ENCODE data around the gene MOB3B.

Gene MOB3B

DNA sequence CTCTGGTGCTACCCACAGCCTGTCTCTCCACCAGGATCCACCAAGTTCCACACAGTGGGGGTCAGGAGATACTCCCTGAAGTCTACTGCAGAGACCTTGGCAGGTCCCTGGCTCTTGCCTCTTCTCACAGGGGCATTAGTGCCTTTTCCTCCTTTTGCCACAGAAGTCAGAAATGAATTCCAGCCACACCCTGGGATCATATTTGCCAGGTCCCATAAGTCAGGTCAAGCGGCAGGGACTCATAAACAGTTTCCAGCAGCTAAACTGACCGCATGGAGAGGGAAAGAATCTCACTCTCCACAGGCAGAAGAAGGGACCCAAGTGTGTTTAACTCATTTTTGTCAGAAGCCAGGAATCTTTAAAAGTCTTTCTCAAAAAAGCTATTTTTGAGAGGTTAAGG, 18.8 kb downstream of the MOB3B start:
- TF ChIP-seq CTCF (IDR thresholded peaks at IDR 0.05; ENCODE audit: low read depth, low read length, poor library complexity, severe bottlenecking): no peak
- TF ChIP-seq EZH2phosphoT487 (IDR thresholded peaks at IDR 0.05; ENCODE audit: borderline replicate concordance, low read length): no peak
- H3K4me2 ChIP-seq (ENCODE audit: low read length): no peak overlapping the region
- no peak overlapping the region for H3K4me3 ChIP-seq (ENCODE audit: low read length)
- no peaks in the 10 kb centered on the region for H4K20me1 ChIP-seq (ENCODE audit: control insufficient read depth, insufficient read depth, low read depth, low read length)
- H3K4me1 ChIP-seq (ENCODE audit: control insufficient read depth, low read length): no peaks in the 10 kb centered on the region
- peaks cover 3% of the 10 kb centered on the region; the same call in 1 of the 2 replicates for H3K27me3 ChIP-seq (ENCODE audit: control insufficient read depth, low read length)
- no peaks in the 10 kb centered on the region for H3K36me3 ChIP-seq (ENCODE audit: control insufficient read depth, low read length)
- H3K9me3 ChIP-seq (ENCODE audit: control insufficient read depth, insufficient read depth, low read length): no peaks in the 10 kb centered on the region
- H3K27ac ChIP-seq (ENCODE audit: low read depth, low read length): no peak overlapping the region
- H3F3A ChIP-seq (ENCODE audit: control insufficient read depth, insufficient read depth): no peaks in the 10 kb centered on the region
- H3K79me2 ChIP-seq (ENCODE audit: control insufficient read depth, low read length): no peaks in the 10 kb centered on the region
- no peaks in the 10 kb centered on the region for H3K9me2 ChIP-seq (replicated peaks; ENCODE audit: control insufficient read depth, low read length)

DNA sequence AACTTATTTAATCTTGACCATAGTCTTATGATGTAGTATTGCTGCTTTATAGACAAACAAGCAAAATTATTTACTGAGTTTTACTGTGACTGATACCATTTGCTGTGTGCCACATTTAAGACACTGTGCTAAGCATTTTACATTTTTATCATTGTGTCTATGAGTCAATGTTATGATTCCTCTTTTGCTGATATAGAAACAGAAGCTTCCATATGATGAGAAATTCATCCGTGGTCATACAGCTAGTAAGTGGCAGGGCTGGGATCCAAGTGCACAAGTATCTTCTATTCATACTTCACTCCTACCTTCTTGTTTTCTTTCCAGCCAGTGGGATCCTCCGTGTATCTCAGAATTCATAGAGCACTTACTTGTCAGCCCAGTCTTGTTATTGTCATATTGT, 22.6 kb downstream of the MOB3B start:
- Histone ChIP-seq H3K9me3 (ENCODE audit: control insufficient read depth, insufficient read depth, low read length) (no peaks in the 10 kb centered on the region), H3K9me2 (replicated peaks; ENCODE audit: control insufficient read depth, low read length) (no peaks in the 10 kb centered on the region), H3F3A (ENCODE audit: control insufficient read depth, insufficient read depth) (no peaks in the 10 kb centered on the region), H3K4me1 (ENCODE audit: control insufficient read depth, low read length) (no peaks in the 10 kb centered on the region), H3K4me2 (ENCODE audit: low read length) (no peak overlapping the region), H3K27ac (ENCODE audit: low read depth, low read length) (no peak overlapping the region), H3K79me2 (ENCODE audit: control insufficient read depth, low read length) (no peaks in the 10 kb centered on the region), H3K27me3 (ENCODE audit: control insufficient read depth, low read length) (no peaks in the 10 kb centered on the region; the same call in 1 of the 2 replicates), H3K36me3 (ENCODE audit: control insufficient read depth, low read length) (no peaks in the 10 kb centered on the region), H3K4me3 (ENCODE audit: low read length) (no peak overlapping the region), H4K20me1 (ENCODE audit: control insufficient read depth, insufficient read depth, low read depth, low read length) (no peaks in the 10 kb centered on the region)
- TF ChIP-seq CTCF (IDR thresholded peaks at IDR 0.05; ENCODE audit: low read depth, low read length, poor library complexity, severe bottlenecking) (no peak), EZH2phosphoT487 (IDR thresholded peaks at IDR 0.05; ENCODE audit: borderline replicate concordance, low read length) (no peak)

GRCh38 chr9:27505744-27506161, 23.9 kb downstream of the MOB3B start:
- TF ChIP-seq EZH2phosphoT487 (IDR thresholded peaks at IDR 0.05; ENCODE audit: borderline replicate concordance, low read length) (no peak), CTCF (IDR thresholded peaks at IDR 0.05; ENCODE audit: low read depth, low read length, poor library complexity, severe bottlenecking) (no peak)
- Histone ChIP-seq H3K27ac (ENCODE audit: low read depth, low read length) (no peak overlapping the region), H3F3A (ENCODE audit: control insufficient read depth, insufficient read depth) (no peaks in the 10 kb centered on the region)

More at GRCh38 chr9:27505744-27506161, 23.9 kb downstream of the MOB3B start:
- H3K79me2 ChIP-seq (ENCODE audit: control insufficient read depth, low read length): no peaks in the 10 kb centered on the region
- no peaks in the 10 kb centered on the region for H3K9me2 ChIP-seq (replicated peaks; ENCODE audit: control insufficient read depth, low read length)
- H3K4me1 ChIP-seq (ENCODE audit: control insufficient read depth, low read length): no peaks in the 10 kb centered on the region
- no peaks in the 10 kb centered on the region for H4K20me1 ChIP-seq (ENCODE audit: control insufficient read depth, insufficient read depth, low read depth, low read length)
- H3K4me2 ChIP-seq (ENCODE audit: low read length): no peak overlapping the region
- no peaks in the 10 kb centered on the region for H3K36me3 ChIP-seq (ENCODE audit: control insufficient read depth, low read length)
- H3K4me3 ChIP-seq (ENCODE audit: low read length): no peak overlapping the region
- H3K9me3 ChIP-seq (ENCODE audit: control insufficient read depth, insufficient read depth, low read length): no peaks in the 10 kb centered on the region
- no peaks in the 10 kb centered on the region; the same call in 1 of the 2 replicates for H3K27me3 ChIP-seq (ENCODE audit: control insufficient read depth, low read length)
